HEK293 (cell line): Measurements from ENCODE around the gene DDX27.

Experiments
- CTCF ChIA-PET: fragments of 350-600 bp; formaldehyde crosslinking; extraction: SDS; loops from one replicate; lab custom pipeline; 2021; ENCODE audit warnings: antibody characterized with exemption; lab: Yijun Ruan, JAX
- POLR2A ChIA-PET: fragments of 300-600 bp; formaldehyde crosslinking; extraction: SDS; loops from one replicate; lab custom pipeline; 2020; ENCODE audit warnings: antibody characterized with exemption, inconsistent platforms; lab: Yijun Ruan, JAX
- H3K27ac ChIP-seq: fragments of 200-500 bp; sonication (Bioruptor generic); 2 replicates; pipeline ENCODE4 v1.5.1; 2014; ENCODE audit warnings: low read depth, low read length, control low read depth, inconsistent platforms; ENCODE audit errors: extremely low read depth
- H3K36me3 ChIP-seq, 2 experiments: fragments of 200-500 bp in 1 of 2; sonication (Bioruptor generic) in 1 of 2; 1 replicate in 1 of 2; 2 replicates in 1 of 2; pipeline ENCODE4 v1.5.1; 2014 to 2017; ENCODE audit warnings: inconsistent platforms in 2 of 2, low read length in 2 of 2; ENCODE audit not compliant: control insufficient read depth in 2 of 2, insufficient read depth in 1 of 2
- H3K4me1 ChIP-seq: fragments of 200-500 bp; sonication (Bioruptor generic); 2 replicates; pipeline ENCODE4 v1.5.1; 2014; ENCODE audit warnings: mild to moderate bottlenecking, low read length, inconsistent platforms; ENCODE audit not compliant: control insufficient read depth, insufficient read depth
- H3K4me3 ChIP-seq: 2 replicates; pipeline ENCODE4 v1.5.1; 2011; ENCODE audit warnings: low read depth, mild to moderate bottlenecking, control low read depth, low read length, moderate library complexity
- H3K9me3 ChIP-seq: fragments of 200-500 bp; sonication (Bioruptor generic); 2 replicates; pipeline ENCODE4 v1.5.1; 2014; ENCODE audit warnings: low read depth, low read length, inconsistent platforms; ENCODE audit not compliant: control insufficient read depth, insufficient read depth
- EGR2 ChIP-seq: fragments of 450-650 bp; formaldehyde crosslinking; IDR thresholded peaks from 2 replicates; pipeline ENCODE4 v1.5.1; 2016; ENCODE audit warnings: low read depth, missing biosample characterization, missing genetic modification characterization
- GLIS2 ChIP-seq: fragments of 450-650 bp; formaldehyde crosslinking; IDR thresholded peaks from 2 replicates; pipeline ENCODE4 v1.5.1; 2016; ENCODE audit warnings: missing biosample characterization, missing genetic modification characterization
- KLF1 ChIP-seq: fragments of 450-650 bp; formaldehyde crosslinking; IDR thresholded peaks from 2 replicates; pipeline ENCODE4 v1.5.1; 2016; ENCODE audit warnings: missing biosample characterization, missing genetic modification characterization
- SP2 ChIP-seq: fragments of 450-650 bp; formaldehyde crosslinking; IDR thresholded peaks from 2 replicates; pipeline ENCODE4 v1.5.1; 2016; ENCODE audit warnings: missing biosample characterization, missing genetic modification characterization
- ZBTB1 ChIP-seq: fragments of 450-650 bp; formaldehyde crosslinking; IDR thresholded peaks from 2 replicates; pipeline ENCODE4 v1.5.1; 2016; ENCODE audit warnings: missing biosample characterization, missing genetic modification characterization
- ZBTB17 ChIP-seq: fragments of 450-650 bp; formaldehyde crosslinking; IDR thresholded peaks from 2 replicates; pipeline ENCODE4 v1.5.1; 2016; ENCODE audit warnings: missing biosample characterization, missing genetic modification characterization
- ZBTB7A ChIP-seq: fragments of 450-650 bp; formaldehyde crosslinking; IDR thresholded peaks from 2 replicates; pipeline ENCODE4 v1.5.1; 2016; ENCODE audit warnings: low read depth, missing biosample characterization, missing genetic modification characterization
- ZNF169 ChIP-seq: fragments of 450-650 bp; formaldehyde crosslinking; IDR thresholded peaks from 2 replicates; pipeline ENCODE4 v1.5.1; 2016; ENCODE audit warnings: missing biosample characterization, missing genetic modification characterization
- ZNF341 ChIP-seq: fragments of 450-650 bp; formaldehyde crosslinking; IDR thresholded peaks from 2 replicates; pipeline ENCODE4; 2016; ENCODE audit warnings: low read depth, missing biosample characterization, missing genetic modification characterization
- ZNF473 ChIP-seq: fragments of 450-650 bp; formaldehyde crosslinking; IDR thresholded peaks from 2 replicates; pipeline ENCODE4 v1.5.1; 2017; ENCODE audit warnings: missing biosample characterization, missing genetic modification characterization
- ZNF792 ChIP-seq: fragments of 450-650 bp; formaldehyde crosslinking; IDR thresholded peaks from 2 replicates; pipeline ENCODE4 v1.5.1; 2016; ENCODE audit warnings: missing biosample characterization, missing genetic modification characterization
- TF ChIP-seq, protein P1 (sequence below): fragments of 450-650 bp; formaldehyde crosslinking; IDR thresholded peaks from 2 replicates; pipeline ENCODE4 v1.5.1; 2016; ENCODE audit warnings: missing biosample characterization, missing genetic modification characterization
- TF ChIP-seq, protein P2 (sequence below): fragments of 450-650 bp; formaldehyde crosslinking; IDR thresholded peaks from 2 replicates; pipeline ENCODE4 v1.5.1; 2017; ENCODE audit warnings: missing biosample characterization, missing genetic modification characterization
- TF ChIP-seq, protein P3 (sequence below): fragments of 450-650 bp; formaldehyde crosslinking; IDR thresholded peaks from 2 replicates; pipeline ENCODE4 v1.5.1; 2016; ENCODE audit warnings: missing biosample characterization, missing genetic modification characterization
- TF ChIP-seq, protein P4 (sequence below): fragments of 450-650 bp; formaldehyde crosslinking; IDR thresholded peaks from 2 replicates; pipeline ENCODE4 v1.5.1; 2016; ENCODE audit warnings: missing biosample characterization, missing genetic modification characterization
- TF ChIP-seq, protein P5 (sequence below): fragments of 450-650 bp; formaldehyde crosslinking; IDR thresholded peaks from 2 replicates; pipeline ENCODE4 v1.5.1; 2016; ENCODE audit warnings: missing biosample characterization, missing genetic modification characterization
- TF ChIP-seq, protein P6 (sequence below): fragments of 450-650 bp; formaldehyde crosslinking; IDR thresholded peaks from 2 replicates; pipeline ENCODE4 v1.5.1; 2016; ENCODE audit warnings: missing biosample characterization, missing genetic modification characterization
- TF ChIP-seq, protein P7 (sequence below): fragments of 450-650 bp; formaldehyde crosslinking; IDR thresholded peaks from 2 replicates; pipeline ENCODE4 v1.5.1; 2016; ENCODE audit warnings: missing biosample characterization, missing genetic modification characterization, borderline replicate concordance

DDX27 gene

DNA sequence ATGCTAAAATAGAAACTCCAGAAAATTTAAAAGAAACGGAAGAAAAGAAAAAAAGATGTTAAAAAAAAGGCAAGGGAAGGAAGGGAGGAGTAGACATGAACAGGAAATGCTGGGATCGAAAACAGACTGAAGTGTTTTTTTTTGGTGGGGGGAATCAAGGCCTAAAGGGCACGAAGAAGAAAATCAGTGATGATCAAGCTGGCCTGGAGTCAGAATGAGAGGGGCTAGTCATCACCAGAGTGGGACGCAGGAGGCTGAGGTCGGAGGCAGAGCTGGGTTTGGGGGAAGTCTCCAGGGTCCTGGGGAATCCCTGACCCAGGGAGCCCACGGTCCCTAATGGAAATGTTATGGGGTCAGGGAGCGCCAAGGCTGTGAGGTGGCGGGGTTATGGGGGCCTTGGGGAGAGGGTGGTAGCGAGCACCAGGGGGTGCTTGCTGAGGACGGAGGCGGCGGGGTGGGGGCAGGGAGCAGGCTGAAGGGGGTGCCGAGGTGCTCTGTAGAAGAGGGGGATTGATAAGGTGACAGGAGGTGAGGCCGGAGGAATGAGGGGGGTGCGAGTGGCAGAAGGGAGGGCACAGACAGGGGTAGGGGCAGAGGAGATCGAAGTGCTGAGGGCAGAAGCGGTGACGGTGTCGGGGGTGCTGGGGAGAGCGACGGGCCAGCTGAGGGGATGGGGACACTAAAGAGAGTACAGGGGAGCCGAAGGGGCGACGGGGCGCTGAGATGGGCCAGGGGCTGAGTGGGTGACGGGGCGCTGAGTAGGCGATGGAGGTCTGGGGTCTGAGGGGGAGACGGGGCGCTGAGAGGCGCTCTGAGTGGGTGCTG is 58.0 kb downstream of the DDX27 start:
- CTCF ChIA-PET = interaction anchor here (1.2 kb wide), 3 partner anchors 30 to 60 kb away, joined by 3 to 4 read pairs (median 4); no protein-coding TSS in a partner anchor
- Histone ChIP-seq H3K36me3 (peaks cover 24 to 66% of the 10 kb centered on the region in 2 experiments), H3K4me3 (peak overlapping the region; percentile 77), H3K4me1 (no peaks in the 10 kb centered on the region), H3K27ac (peak overlapping the region; percentile 92; the same call in 1 of the 2 replicates), H3K9me3 (no peaks in the 10 kb centered on the region)
- POLR2A ChIA-PET = interaction anchor here (0.5 to 1.6 kb wide), 12 partner anchors 10 to 536 kb away, joined by 3 to 10 read pairs (median 4); partner anchors contain the start of gene SLC9A8
- TF ChIP-seq EGR2 (tag by site-specific recombination) = peak; percentile 72
- no peak for TF ChIP-seq ZNF792 (tag by site-specific recombination)
- TF ChIP-seq, protein P1, sequence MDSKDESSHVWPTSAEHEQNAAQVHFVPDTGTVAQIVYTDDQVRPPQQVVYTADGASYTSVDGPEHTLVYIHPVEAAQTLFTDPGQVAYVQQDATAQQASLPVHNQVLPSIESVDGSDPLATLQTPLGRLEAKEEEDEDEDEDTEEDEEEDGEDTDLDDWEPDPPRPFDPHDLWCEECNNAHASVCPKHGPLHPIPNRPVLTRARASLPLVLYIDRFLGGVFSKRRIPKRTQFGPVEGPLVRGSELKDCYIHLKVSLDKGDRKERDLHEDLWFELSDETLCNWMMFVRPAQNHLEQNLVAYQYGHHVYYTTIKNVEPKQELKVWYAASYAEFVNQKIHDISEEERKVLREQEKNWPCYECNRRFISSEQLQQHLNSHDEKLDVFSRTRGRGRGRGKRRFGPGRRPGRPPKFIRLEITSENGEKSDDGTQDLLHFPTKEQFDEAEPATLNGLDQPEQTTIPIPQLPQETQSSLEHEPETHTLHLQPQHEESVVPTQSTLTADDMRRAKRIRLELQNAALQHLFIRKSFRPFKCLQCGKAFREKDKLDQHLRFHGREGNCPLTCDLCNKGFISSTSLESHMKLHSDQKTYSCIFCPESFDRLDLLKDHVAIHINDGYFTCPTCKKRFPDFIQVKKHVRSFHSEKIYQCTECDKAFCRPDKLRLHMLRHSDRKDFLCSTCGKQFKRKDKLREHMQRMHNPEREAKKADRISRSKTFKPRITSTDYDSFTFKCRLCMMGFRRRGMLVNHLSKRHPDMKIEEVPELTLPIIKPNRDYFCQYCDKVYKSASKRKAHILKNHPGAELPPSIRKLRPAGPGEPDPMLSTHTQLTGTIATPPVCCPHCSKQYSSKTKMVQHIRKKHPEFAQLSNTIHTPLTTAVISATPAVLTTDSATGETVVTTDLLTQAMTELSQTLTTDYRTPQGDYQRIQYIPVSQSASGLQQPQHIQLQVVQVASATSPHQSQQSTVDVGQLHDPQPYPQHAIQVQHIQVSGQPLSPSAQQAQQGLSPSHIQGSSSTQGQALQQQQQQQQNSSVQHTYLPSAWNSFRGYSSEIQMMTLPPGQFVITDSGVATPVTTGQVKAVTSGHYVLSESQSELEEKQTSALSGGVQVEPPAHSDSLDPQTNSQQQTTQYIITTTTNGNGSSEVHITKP (tag by site-specific recombination) = no peak
- TF ChIP-seq, protein P2, sequence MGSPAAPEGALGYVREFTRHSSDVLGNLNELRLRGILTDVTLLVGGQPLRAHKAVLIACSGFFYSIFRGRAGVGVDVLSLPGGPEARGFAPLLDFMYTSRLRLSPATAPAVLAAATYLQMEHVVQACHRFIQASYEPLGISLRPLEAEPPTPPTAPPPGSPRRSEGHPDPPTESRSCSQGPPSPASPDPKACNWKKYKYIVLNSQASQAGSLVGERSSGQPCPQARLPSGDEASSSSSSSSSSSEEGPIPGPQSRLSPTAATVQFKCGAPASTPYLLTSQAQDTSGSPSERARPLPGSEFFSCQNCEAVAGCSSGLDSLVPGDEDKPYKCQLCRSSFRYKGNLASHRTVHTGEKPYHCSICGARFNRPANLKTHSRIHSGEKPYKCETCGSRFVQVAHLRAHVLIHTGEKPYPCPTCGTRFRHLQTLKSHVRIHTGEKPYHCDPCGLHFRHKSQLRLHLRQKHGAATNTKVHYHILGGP (tag by site-specific recombination) = no peak
- TF ChIP-seq ZNF341 (tag by site-specific recombination) = no peak; the same call in 1 of the 2 replicates
- TF ChIP-seq, protein P3, sequence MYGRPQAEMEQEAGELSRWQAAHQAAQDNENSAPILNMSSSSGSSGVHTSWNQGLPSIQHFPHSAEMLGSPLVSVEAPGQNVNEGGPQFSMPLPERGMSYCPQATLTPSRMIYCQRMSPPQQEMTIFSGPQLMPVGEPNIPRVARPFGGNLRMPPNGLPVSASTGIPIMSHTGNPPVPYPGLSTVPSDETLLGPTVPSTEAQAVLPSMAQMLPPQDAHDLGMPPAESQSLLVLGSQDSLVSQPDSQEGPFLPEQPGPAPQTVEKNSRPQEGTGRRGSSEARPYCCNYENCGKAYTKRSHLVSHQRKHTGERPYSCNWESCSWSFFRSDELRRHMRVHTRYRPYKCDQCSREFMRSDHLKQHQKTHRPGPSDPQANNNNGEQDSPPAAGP (tag by site-specific recombination) = 0 out of 2 replicates have a peak, but pooled peaks have one; percentile 23
- TF ChIP-seq, protein P4, sequence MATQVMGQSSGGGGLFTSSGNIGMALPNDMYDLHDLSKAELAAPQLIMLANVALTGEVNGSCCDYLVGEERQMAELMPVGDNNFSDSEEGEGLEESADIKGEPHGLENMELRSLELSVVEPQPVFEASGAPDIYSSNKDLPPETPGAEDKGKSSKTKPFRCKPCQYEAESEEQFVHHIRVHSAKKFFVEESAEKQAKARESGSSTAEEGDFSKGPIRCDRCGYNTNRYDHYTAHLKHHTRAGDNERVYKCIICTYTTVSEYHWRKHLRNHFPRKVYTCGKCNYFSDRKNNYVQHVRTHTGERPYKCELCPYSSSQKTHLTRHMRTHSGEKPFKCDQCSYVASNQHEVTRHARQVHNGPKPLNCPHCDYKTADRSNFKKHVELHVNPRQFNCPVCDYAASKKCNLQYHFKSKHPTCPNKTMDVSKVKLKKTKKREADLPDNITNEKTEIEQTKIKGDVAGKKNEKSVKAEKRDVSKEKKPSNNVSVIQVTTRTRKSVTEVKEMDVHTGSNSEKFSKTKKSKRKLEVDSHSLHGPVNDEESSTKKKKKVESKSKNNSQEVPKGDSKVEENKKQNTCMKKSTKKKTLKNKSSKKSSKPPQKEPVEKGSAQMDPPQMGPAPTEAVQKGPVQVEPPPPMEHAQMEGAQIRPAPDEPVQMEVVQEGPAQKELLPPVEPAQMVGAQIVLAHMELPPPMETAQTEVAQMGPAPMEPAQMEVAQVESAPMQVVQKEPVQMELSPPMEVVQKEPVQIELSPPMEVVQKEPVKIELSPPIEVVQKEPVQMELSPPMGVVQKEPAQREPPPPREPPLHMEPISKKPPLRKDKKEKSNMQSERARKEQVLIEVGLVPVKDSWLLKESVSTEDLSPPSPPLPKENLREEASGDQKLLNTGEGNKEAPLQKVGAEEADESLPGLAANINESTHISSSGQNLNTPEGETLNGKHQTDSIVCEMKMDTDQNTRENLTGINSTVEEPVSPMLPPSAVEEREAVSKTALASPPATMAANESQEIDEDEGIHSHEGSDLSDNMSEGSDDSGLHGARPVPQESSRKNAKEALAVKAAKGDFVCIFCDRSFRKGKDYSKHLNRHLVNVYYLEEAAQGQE = peak; percentile 74; the same call in 1 of the 2 replicates
- TF ChIP-seq, protein P5, sequence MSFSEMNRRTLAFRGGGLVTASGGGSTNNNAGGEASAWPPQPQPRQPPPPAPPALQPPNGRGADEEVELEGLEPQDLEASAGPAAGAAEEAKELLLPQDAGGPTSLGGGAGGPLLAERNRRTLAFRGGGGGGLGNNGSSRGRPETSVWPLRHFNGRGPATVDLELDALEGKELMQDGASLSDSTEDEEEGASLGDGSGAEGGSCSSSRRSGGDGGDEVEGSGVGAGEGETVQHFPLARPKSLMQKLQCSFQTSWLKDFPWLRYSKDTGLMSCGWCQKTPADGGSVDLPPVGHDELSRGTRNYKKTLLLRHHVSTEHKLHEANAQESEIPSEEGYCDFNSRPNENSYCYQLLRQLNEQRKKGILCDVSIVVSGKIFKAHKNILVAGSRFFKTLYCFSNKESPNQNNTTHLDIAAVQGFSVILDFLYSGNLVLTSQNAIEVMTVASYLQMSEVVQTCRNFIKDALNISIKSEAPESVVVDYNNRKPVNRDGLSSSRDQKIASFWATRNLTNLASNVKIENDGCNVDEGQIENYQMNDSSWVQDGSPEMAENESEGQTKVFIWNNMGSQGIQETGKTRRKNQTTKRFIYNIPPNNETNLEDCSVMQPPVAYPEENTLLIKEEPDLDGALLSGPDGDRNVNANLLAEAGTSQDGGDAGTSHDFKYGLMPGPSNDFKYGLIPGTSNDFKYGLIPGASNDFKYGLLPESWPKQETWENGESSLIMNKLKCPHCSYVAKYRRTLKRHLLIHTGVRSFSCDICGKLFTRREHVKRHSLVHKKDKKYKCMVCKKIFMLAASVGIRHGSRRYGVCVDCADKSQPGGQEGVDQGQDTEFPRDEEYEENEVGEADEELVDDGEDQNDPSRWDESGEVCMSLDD (tag by site-specific recombination) = peak; percentile 95
- TF ChIP-seq, protein P6, sequence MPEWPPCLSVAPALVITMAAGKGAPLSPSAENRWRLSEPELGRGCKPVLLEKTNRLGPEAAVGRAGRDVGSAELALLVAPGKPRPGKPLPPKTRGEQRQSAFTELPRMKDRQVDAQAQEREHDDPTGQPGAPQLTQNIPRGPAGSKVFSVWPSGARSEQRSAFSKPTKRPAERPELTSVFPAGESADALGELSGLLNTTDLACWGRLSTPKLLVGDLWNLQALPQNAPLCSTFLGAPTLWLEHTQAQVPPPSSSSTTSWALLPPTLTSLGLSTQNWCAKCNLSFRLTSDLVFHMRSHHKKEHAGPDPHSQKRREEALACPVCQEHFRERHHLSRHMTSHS (tag by site-specific recombination) = 0 out of 2 replicates have a peak, but pooled peaks have one; percentile 36
- TF ChIP-seq ZBTB7A (tag by site-specific recombination) = peak; percentile 44; the same call in 1 of the 2 replicates
- peak; percentile 92 for TF ChIP-seq GLIS2
- no peak; the same call in 1 of the 2 replicates for TF ChIP-seq KLF1 (tag by site-specific recombination)
- TF ChIP-seq ZBTB17 (tag by site-specific recombination) = peak; percentile 78
- TF ChIP-seq ZNF473 (tag by site-specific recombination) = no peak
- TF ChIP-seq, protein P7, sequence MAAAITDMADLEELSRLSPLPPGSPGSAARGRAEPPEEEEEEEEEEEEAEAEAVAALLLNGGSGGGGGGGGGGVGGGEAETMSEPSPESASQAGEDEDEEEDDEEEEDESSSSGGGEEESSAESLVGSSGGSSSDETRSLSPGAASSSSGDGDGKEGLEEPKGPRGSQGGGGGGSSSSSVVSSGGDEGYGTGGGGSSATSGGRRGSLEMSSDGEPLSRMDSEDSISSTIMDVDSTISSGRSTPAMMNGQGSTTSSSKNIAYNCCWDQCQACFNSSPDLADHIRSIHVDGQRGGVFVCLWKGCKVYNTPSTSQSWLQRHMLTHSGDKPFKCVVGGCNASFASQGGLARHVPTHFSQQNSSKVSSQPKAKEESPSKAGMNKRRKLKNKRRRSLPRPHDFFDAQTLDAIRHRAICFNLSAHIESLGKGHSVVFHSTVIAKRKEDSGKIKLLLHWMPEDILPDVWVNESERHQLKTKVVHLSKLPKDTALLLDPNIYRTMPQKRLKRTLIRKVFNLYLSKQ (tag by site-specific recombination) = 0 out of 2 replicates have a peak, but pooled peaks have one; percentile 3
- no peak; the same call in 1 of the 2 replicates for TF ChIP-seq SP2
- TF ChIP-seq ZBTB1 (tag by site-specific recombination) = 0 out of 2 replicates have a peak, but pooled peaks have one; percentile 8
- TF ChIP-seq ZNF169 (tag by site-specific recombination) = no peak
